ENCODE data around the gene ZBTB1. TPM values are rescaled to one million over a fixed set of nuclear protein-coding genes. Genes with fewer than 3 reads are reported as not detected.

Gene ZBTB1
- total RNA-seq, 1 experiment from 2014 or later = 24.7 TPM

DNA sequence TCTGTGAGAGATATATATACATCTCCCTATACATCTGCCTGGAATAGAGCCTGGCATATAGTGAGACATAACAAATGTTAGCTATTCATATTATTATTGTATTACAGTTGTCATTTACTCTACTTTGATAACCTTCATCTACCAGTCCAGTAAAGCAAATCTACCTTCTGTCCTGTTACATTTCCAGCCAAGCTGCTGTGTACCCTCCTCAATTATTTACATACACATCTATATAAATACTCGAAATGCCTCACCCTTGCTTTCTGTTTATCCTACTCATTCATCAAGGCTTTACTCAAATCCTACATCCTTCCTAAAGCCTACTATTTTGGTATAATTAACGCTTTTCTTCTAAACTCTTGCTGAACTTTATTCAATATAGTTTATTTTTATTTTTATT is 8.7 kb downstream of the ZBTB1 start (continued):
- TF ChIP-seq, protein P1, sequence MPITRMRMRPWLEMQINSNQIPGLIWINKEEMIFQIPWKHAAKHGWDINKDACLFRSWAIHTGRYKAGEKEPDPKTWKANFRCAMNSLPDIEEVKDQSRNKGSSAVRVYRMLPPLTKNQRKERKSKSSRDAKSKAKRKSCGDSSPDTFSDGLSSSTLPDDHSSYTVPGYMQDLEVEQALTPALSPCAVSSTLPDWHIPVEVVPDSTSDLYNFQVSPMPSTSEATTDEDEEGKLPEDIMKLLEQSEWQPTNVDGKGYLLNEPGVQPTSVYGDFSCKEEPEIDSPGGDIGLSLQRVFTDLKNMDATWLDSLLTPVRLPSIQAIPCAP (CRISPR knock-in tag; IDR thresholded peaks at IDR 0.05) = no peak
- no peak for TF ChIP-seq CREM (CRISPR knock-in tag; IDR thresholded peaks at IDR 0.05)

DNA sequence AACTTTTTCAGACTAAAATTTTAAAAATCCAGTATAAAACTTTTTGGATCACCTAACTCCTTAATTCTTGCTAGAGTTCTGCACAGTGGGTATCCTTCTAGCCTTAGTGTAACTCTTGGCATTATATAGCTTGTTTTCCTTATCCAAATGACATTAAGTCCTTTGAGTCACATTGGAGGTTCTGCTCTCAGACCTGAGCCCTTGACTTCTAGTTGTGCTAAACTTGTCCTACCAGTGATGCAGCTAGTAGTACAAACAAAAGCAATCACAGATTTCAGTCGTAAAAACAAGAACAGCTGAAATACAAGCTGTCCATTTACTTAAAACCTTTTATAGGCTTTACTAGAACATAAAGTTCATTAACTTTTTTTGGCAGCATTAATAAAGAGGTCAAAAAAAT is 10.5 kb downstream of the ZBTB1 start:
- H3K4me3 Mint-ChIP-seq = no peak overlapping the region
- no peaks in the 10 kb centered on the region for H3K36me3 Mint-ChIP-seq
- no peaks in the 10 kb centered on the region for H3K27me3 Mint-ChIP-seq (ENCODE audit: low read depth)
- CTCF ChIA-PET = no interaction called here
- peaks cover 17% of the 10 kb centered on the region for H3K4me1 Mint-ChIP-seq
- H3K27ac Mint-ChIP-seq = no peak overlapping the region
- DNase-seq (ENCODE audit: low spot score) (no peak), ATAC-seq (no peak)
- H3K9me3 Mint-ChIP-seq = no peaks in the 10 kb centered on the region
- POLR2A ChIA-PET = interaction anchor here (1.0 kb wide), 1 partner anchor 25 kb away, joined by 5 read pairs; the partner anchor contains the start of gene HSPA2
- TF ChIP-seq CBFB (CRISPR knock-in tag; IDR thresholded peaks at IDR 0.05; ENCODE audit: low read depth) (no peak), HMGA2 (CRISPR knock-in tag; IDR thresholded peaks at IDR 0.05) (no peak)
- TF ChIP-seq, protein P2, sequence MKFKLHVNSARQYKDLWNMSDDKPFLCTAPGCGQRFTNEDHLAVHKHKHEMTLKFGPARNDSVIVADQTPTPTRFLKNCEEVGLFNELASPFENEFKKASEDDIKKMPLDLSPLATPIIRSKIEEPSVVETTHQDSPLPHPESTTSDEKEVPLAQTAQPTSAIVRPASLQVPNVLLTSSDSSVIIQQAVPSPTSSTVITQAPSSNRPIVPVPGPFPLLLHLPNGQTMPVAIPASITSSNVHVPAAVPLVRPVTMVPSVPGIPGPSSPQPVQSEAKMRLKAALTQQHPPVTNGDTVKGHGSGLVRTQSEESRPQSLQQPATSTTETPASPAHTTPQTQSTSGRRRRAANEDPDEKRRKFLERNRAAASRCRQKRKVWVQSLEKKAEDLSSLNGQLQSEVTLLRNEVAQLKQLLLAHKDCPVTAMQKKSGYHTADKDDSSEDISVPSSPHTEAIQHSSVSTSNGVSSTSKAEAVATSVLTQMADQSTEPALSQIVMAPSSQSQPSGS (CRISPR knock-in tag; IDR thresholded peaks at IDR 0.05; ENCODE audit: borderline replicate concordance, low read depth) = no peak

DNA sequence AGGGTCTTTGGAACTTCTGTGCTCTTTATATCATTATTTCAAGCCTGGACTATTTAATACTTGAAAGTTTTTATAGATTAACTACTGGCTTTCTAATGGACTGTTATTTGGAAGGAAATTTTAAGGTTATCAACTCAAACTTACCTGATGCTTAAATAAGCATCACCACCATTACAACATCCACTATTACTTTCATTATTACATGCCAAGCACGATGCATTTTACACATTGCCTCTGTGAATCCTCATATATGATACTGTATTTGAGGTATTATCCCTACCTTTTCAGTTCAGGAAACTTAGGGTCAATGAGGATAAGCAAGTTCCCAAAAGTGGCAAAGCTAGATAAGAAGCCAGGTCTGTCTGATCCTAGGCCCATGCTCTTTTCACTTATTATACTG is 12.4 kb downstream of the ZBTB1 start:
- H3K4me3 Mint-ChIP-seq = no peak overlapping the region
- ChIA-PET POLR2A (no interaction called here), CTCF (interaction anchor here (1.2 to 1.8 kb wide), 2 partner anchors 27 to 120 kb away, joined by 3 to 8 read pairs; no protein-coding TSS in a partner anchor)
- no peaks in the 10 kb centered on the region for H3K27me3 Mint-ChIP-seq (ENCODE audit: low read depth)
- no peak overlapping the region for H3K27ac Mint-ChIP-seq
- H3K36me3 Mint-ChIP-seq = no peaks in the 10 kb centered on the region
- TF ChIP-seq HMGA2 (CRISPR knock-in tag; IDR thresholded peaks at IDR 0.05) (no peak), FOXJ3 (CRISPR knock-in tag; IDR thresholded peaks at IDR 0.05; ENCODE audit: borderline replicate concordance) (no peak), NR2C2 (CRISPR knock-in tag; IDR thresholded peaks at IDR 0.05) (no peak), GABPB1 (CRISPR knock-in tag; IDR thresholded peaks at IDR 0.05) (no peak), SP1 (CRISPR knock-in tag; conservative IDR thresholded peaks at IDR 0.05) (no peak), ZNF263 (CRISPR knock-in tag; IDR thresholded peaks at IDR 0.05; ENCODE audit: low read depth) (no peak), NR3C1 (CRISPR knock-in tag; conservative IDR thresholded peaks at IDR 0.05; ENCODE audit: low read depth) (no peak), ZNF138 (CRISPR knock-in tag; conservative IDR thresholded peaks at IDR 0.05) (no peak), IRF2 (CRISPR knock-in tag; IDR thresholded peaks at IDR 0.05; ENCODE audit: borderline replicate concordance, low read depth) (no peak), ZNF232 (CRISPR knock-in tag; IDR thresholded peaks at IDR 0.05) (no peak), CREB1 (CRISPR knock-in tag; IDR thresholded peaks at IDR 0.05) (no peak), TEAD4 (CRISPR knock-in tag; IDR thresholded peaks at IDR 0.05) (no peak)
- TF ChIP-seq, protein P3, sequence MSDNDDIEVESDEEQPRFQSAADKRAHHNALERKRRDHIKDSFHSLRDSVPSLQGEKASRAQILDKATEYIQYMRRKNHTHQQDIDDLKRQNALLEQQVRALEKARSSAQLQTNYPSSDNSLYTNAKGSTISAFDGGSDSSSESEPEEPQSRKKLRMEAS (CRISPR knock-in tag; IDR thresholded peaks at IDR 0.05) = no peak
- TF ChIP-seq, protein P4, sequence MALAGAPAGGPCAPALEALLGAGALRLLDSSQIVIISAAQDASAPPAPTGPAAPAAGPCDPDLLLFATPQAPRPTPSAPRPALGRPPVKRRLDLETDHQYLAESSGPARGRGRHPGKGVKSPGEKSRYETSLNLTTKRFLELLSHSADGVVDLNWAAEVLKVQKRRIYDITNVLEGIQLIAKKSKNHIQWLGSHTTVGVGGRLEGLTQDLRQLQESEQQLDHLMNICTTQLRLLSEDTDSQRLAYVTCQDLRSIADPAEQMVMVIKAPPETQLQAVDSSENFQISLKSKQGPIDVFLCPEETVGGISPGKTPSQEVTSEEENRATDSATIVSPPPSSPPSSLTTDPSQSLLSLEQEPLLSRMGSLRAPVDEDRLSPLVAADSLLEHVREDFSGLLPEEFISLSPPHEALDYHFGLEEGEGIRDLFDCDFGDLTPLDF (CRISPR knock-in tag; IDR thresholded peaks at IDR 0.05) = no peak
- TF ChIP-seq, protein P5, sequence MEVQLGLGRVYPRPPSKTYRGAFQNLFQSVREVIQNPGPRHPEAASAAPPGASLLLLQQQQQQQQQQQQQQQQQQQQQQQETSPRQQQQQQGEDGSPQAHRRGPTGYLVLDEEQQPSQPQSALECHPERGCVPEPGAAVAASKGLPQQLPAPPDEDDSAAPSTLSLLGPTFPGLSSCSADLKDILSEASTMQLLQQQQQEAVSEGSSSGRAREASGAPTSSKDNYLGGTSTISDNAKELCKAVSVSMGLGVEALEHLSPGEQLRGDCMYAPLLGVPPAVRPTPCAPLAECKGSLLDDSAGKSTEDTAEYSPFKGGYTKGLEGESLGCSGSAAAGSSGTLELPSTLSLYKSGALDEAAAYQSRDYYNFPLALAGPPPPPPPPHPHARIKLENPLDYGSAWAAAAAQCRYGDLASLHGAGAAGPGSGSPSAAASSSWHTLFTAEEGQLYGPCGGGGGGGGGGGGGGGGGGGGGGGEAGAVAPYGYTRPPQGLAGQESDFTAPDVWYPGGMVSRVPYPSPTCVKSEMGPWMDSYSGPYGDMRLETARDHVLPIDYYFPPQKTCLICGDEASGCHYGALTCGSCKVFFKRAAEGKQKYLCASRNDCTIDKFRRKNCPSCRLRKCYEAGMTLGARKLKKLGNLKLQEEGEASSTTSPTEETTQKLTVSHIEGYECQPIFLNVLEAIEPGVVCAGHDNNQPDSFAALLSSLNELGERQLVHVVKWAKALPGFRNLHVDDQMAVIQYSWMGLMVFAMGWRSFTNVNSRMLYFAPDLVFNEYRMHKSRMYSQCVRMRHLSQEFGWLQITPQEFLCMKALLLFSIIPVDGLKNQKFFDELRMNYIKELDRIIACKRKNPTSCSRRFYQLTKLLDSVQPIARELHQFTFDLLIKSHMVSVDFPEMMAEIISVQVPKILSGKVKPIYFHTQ (CRISPR knock-in tag; IDR thresholded peaks at IDR 0.05) = no peak
- TF ChIP-seq, protein P6, sequence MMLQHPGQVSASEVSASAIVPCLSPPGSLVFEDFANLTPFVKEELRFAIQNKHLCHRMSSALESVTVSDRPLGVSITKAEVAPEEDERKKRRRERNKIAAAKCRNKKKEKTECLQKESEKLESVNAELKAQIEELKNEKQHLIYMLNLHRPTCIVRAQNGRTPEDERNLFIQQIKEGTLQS (CRISPR knock-in tag; conservative IDR thresholded peaks at IDR 0.05) = no peak
- TF ChIP-seq, protein P7, sequence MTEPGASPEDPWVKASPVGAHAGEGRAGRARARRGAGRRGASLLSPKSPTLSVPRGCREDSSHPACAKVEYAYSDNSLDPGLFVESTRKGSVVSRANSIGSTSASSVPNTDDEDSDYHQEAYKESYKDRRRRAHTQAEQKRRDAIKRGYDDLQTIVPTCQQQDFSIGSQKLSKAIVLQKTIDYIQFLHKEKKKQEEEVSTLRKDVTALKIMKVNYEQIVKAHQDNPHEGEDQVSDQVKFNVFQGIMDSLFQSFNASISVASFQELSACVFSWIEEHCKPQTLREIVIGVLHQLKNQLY (CRISPR knock-in tag; IDR thresholded peaks at IDR 0.05) = no peak
- TF ChIP-seq, protein P8, sequence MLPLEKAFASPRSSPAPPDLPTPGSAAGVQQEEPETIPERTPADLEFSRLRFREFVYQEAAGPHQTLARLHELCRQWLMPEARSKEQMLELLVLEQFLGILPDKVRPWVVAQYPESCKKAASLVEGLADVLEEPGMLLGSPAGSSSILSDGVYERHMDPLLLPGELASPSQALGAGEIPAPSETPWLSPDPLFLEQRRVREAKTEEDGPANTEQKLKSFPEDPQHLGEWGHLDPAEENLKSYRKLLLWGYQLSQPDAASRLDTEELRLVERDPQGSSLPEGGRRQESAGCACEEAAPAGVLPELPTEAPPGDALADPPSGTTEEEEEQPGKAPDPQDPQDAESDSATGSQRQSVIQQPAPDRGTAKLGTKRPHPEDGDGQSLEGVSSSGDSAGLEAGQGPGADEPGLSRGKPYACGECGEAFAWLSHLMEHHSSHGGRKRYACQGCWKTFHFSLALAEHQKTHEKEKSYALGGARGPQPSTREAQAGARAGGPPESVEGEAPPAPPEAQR (CRISPR knock-in tag; IDR thresholded peaks at IDR 0.05) = no peak
- TF ChIP-seq, protein P9, sequence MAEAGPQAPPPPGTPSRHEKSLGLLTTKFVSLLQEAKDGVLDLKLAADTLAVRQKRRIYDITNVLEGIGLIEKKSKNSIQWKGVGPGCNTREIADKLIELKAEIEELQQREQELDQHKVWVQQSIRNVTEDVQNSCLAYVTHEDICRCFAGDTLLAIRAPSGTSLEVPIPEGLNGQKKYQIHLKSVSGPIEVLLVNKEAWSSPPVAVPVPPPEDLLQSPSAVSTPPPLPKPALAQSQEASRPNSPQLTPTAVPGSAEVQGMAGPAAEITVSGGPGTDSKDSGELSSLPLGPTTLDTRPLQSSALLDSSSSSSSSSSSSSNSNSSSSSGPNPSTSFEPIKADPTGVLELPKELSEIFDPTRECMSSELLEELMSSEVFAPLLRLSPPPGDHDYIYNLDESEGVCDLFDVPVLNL (CRISPR knock-in tag; IDR thresholded peaks at IDR 0.05; ENCODE audit: borderline replicate concordance, low read depth) = no peak
- H3K4me1 Mint-ChIP-seq = 0 out of 2 replicates have a peak, but pooled peaks cover 3% of the 10 kb centered on the region
- DNase-seq (ENCODE audit: low spot score) (no peak), ATAC-seq (no peak)
- no peaks in the 10 kb centered on the region for H3K9me3 Mint-ChIP-seq
